Astrocyte (in vitro differentiated cells and primary cell): ENCODE measurements around the gene TMEM167B. TPM values are rescaled to one million over a fixed set of nuclear protein-coding genes. Genes with fewer than 3 reads are reported as not detected.
A peak's percentile ranks its signal among the peaks of the same experiment; 100 is the strongest.

Experiments used
- DNase-seq: peaks from one replicate; pipeline ENCODE4 v3.0.0-alpha.2; 2010; ENCODE audit warnings: low read depth
- FAIRE-seq: peaks from 2 replicates; lab custom pipeline; 2011; peaks lifted over from hg19 to GRCh38; lab: Jason Lieb, UNC
- H2AFZ ChIP-seq: 2 replicates; pipeline ENCODE4 v1.6.0; 2012; ENCODE audit warnings: low read depth, low read length, inconsistent platforms
- H3K27ac ChIP-seq: 2 replicates; pipeline ENCODE4 v1.5.1; 2011; ENCODE audit warnings: low read depth, low read length, inconsistent platforms
- H3K27me3 ChIP-seq: 2 replicates; pipeline ENCODE4 v1.6.0; 2011; ENCODE audit warnings: low read length, inconsistent platforms; ENCODE audit not compliant: insufficient read depth
- H3K36me3 ChIP-seq: 2 replicates; pipeline ENCODE4 v1.5.1; 2011; ENCODE audit warnings: low read length, inconsistent platforms; ENCODE audit not compliant: insufficient read depth
- H3K4me1 ChIP-seq: 2 replicates; pipeline ENCODE4 v1.5.1; 2011; ENCODE audit warnings: low read length, inconsistent platforms; ENCODE audit not compliant: insufficient read depth
- H3K4me2 ChIP-seq: 2 replicates; pipeline ENCODE4 v1.6.0; 2012; ENCODE audit warnings: low read length, inconsistent platforms
- H3K4me3 ChIP-seq: 2 replicates; pipeline ENCODE4 v1.5.1; 2011; ENCODE audit warnings: low read depth, mild to moderate bottlenecking, low read length, inconsistent platforms; ENCODE audit not compliant: insufficient read depth
- H3K79me2 ChIP-seq: 2 replicates; pipeline ENCODE4 v1.6.0; 2012; ENCODE audit warnings: mild to moderate bottlenecking, low read length, inconsistent platforms; ENCODE audit not compliant: insufficient read depth
- H3K9ac ChIP-seq: 2 replicates; pipeline ENCODE4 v1.6.0; 2012; ENCODE audit warnings: mild to moderate bottlenecking, low read length, inconsistent platforms
- H3K9me3 ChIP-seq: 2 replicates; pipeline ENCODE4 v1.5.1; 2012; ENCODE audit warnings: low read depth, mild to moderate bottlenecking, low read length, inconsistent platforms; ENCODE audit not compliant: insufficient read depth
- H4K20me1 ChIP-seq: 2 replicates; pipeline ENCODE4 v1.6.0; 2012; ENCODE audit warnings: low read length, inconsistent platforms; ENCODE audit not compliant: insufficient read depth
- H3K27ac Mint-ChIP-seq: one replicate; pipeline ENCODE4 v1.8.0; 2021; ENCODE audit warnings: mild to moderate bottlenecking, mixed read lengths; ENCODE audit not compliant: unreplicated experiment
- H3K27me3 Mint-ChIP-seq: one replicate; pipeline ENCODE4 v1.8.0; 2021; ENCODE audit warnings: low read depth, mixed read lengths; ENCODE audit not compliant: unreplicated experiment
- H3K36me3 Mint-ChIP-seq: one replicate; pipeline ENCODE4 v1.8.0; 2021; ENCODE audit warnings: low read depth, mixed read lengths; ENCODE audit not compliant: unreplicated experiment
- H3K4me1 Mint-ChIP-seq: one replicate; pipeline ENCODE4 v1.8.0; 2021; ENCODE audit warnings: low read depth, mixed read lengths; ENCODE audit not compliant: unreplicated experiment
- H3K4me3 Mint-ChIP-seq: one replicate; pipeline ENCODE4 v1.8.0; 2021; ENCODE audit warnings: mild to moderate bottlenecking, moderate library complexity, mixed read lengths; ENCODE audit not compliant: unreplicated experiment
- H3K9me3 Mint-ChIP-seq: one replicate; pipeline ENCODE4 v1.8.0; 2021; ENCODE audit warnings: mild to moderate bottlenecking, mixed read lengths; ENCODE audit not compliant: unreplicated experiment
- CTCF ChIP-seq: IDR thresholded peaks from 2 replicates; pipeline ENCODE4 v1.5.1; 2011; ENCODE audit warnings: low read depth, mild to moderate bottlenecking, inconsistent platforms, low read length, moderate library complexity; ENCODE audit not compliant: insufficient read depth
- EZH2 ChIP-seq: IDR thresholded peaks from 2 replicates; pipeline ENCODE4 v1.6.1; 2012; ENCODE audit warnings: mild to moderate bottlenecking, low read length, inconsistent platforms; ENCODE audit not compliant: insufficient read depth
- total RNA-seq: library from RNA; stranded (reverse); gene quantifications from 2 replicates; pipeline ENCODE4 v1.2.1, GENCODE V29; 2021

Gene TMEM167B
- total RNA-seq, 1 donor from 2014 or later: 31.9 TPM

GRCh38 chr1:109131800-109132199 is 41.2 kb downstream of the TMEM167B start:
- H3K9me3 Mint-ChIP-seq: no peaks in the 10 kb centered on the region
- H3K4me3 Mint-ChIP-seq: no peak overlapping the region
- peaks cover 5% of the 10 kb centered on the region for H3K27me3 Mint-ChIP-seq
- FAIRE-seq: no peak
- Histone ChIP-seq H3K27ac (no peak overlapping the region), H4K20me1 (no peaks in the 10 kb centered on the region), H3K36me3 (no peaks in the 10 kb centered on the region), H3K9me3 (no peaks in the 10 kb centered on the region), H3K9ac (no peak overlapping the region), H3K4me2 (no peak overlapping the region), H3K4me1 (no peaks in the 10 kb centered on the region), H3K4me3 (no peak overlapping the region), H3K79me2 (no peaks in the 10 kb centered on the region), H2AFZ (no peak overlapping the region), H3K27me3 (no peaks in the 10 kb centered on the region)
- H3K36me3 Mint-ChIP-seq: no peaks in the 10 kb centered on the region
- TF ChIP-seq CTCF: no peak
- no peak for TF ChIP-seq EZH2
- no peaks in the 10 kb centered on the region for H3K4me1 Mint-ChIP-seq
- peak overlapping the region; percentile 51 for H3K27ac Mint-ChIP-seq
- DNase-seq: no peak

GRCh38 chr1:109133002-109133706 is 42.6 kb downstream of the TMEM167B start:
- Mint-ChIP-seq H3K27ac (no peak overlapping the region), H3K36me3 (no peaks in the 10 kb centered on the region), H3K4me1 (no peaks in the 10 kb centered on the region), H3K27me3 (peaks cover 4% of the 10 kb centered on the region), H3K4me3 (no peak overlapping the region), H3K9me3 (no peaks in the 10 kb centered on the region)
- no peak overlapping the region for H2AFZ ChIP-seq
- H3K4me2 ChIP-seq: no peak overlapping the region
- H3K4me1 ChIP-seq: no peaks in the 10 kb centered on the region
- H3K27me3 ChIP-seq: no peaks in the 10 kb centered on the region
- H3K27ac ChIP-seq: no peak overlapping the region
- no peaks in the 10 kb centered on the region for H3K9me3 ChIP-seq
- DNase-seq (no peak), FAIRE-seq (no peak)
- no peak for TF ChIP-seq CTCF
- TF ChIP-seq EZH2: no peak
- H3K36me3 ChIP-seq: no peaks in the 10 kb centered on the region
- H3K79me2 ChIP-seq: no peaks in the 10 kb centered on the region
- H4K20me1 ChIP-seq: no peaks in the 10 kb centered on the region
- no peak overlapping the region for H3K9ac ChIP-seq
- no peak overlapping the region for H3K4me3 ChIP-seq

GRCh38 chr1:109133815-109134214 is 43.3 kb downstream of the TMEM167B start:
- TF ChIP-seq EZH2 (no peak), CTCF (no peak)

More at GRCh38 chr1:109133815-109134214, 43.3 kb downstream of the TMEM167B start:
- Histone ChIP-seq H3K9me3 (no peaks in the 10 kb centered on the region), H3K4me2 (no peak overlapping the region), H3K4me1 (no peaks in the 10 kb centered on the region), H2AFZ (no peak overlapping the region), H3K36me3 (no peaks in the 10 kb centered on the region), H3K79me2 (no peaks in the 10 kb centered on the region), H3K27me3 (no peaks in the 10 kb centered on the region), H3K4me3 (no peak overlapping the region), H3K27ac (no peak overlapping the region), H3K9ac (no peak overlapping the region), H4K20me1 (no peaks in the 10 kb centered on the region)
- FAIRE-seq (no peak), DNase-seq (no peak)
- Mint-ChIP-seq H3K4me3 (no peak overlapping the region), H3K27me3 (peaks cover 4% of the 10 kb centered on the region), H3K36me3 (no peaks in the 10 kb centered on the region), H3K4me1 (no peaks in the 10 kb centered on the region), H3K27ac (no peak overlapping the region), H3K9me3 (no peaks in the 10 kb centered on the region)
